DMS53 treated with DMSO at 0.1 percent for 48 hours (cell line): ENCODE results near the gene LRCOL1.
A peak's percentile ranks its signal among the peaks of the same experiment; 100 is the strongest.

Experiments
- DNase-seq: peaks from one replicate; lab custom pipeline; 2025; ENCODE audit not compliant: unreplicated experiment; lab: John Stamatoyannopoulos, UW

The LRCOL1 gene

GRCh38 chr12:132619386-132620112 lies 9.2 kb upstream of the LRCOL1 start:
- DNase-seq = no peak

GRCh38 chr12:132619071-132619385 lies 8.6 kb upstream of the LRCOL1 start:
- no peak for DNase-seq

DNA sequence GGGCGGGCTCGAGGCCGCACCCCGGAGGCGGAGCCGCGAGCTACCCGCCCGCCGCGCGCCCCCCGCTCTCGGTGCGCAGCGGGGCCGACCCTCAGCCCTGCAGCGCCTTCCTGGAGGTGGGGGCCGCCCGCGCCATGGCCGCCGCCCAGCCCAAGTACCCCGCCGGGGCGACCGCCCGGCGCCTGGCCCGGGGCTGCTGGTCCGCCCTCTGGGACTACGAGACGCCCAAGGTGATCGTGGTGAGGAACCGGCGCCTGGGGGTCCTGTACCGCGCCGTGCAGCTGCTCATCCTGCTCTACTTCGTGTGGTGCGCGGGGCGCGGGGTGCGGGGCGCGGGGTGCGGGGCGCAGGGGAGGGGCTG lies 8.3 kb upstream of the LRCOL1 start, which contains the start of gene P2RX2:
TSS of gene P2RX2 (plus strand) at position 94 of the 361 bp plus-strand sequence. CDS start at position 135, 41 bp downstream.
- DNase-seq = no peak

DNA sequence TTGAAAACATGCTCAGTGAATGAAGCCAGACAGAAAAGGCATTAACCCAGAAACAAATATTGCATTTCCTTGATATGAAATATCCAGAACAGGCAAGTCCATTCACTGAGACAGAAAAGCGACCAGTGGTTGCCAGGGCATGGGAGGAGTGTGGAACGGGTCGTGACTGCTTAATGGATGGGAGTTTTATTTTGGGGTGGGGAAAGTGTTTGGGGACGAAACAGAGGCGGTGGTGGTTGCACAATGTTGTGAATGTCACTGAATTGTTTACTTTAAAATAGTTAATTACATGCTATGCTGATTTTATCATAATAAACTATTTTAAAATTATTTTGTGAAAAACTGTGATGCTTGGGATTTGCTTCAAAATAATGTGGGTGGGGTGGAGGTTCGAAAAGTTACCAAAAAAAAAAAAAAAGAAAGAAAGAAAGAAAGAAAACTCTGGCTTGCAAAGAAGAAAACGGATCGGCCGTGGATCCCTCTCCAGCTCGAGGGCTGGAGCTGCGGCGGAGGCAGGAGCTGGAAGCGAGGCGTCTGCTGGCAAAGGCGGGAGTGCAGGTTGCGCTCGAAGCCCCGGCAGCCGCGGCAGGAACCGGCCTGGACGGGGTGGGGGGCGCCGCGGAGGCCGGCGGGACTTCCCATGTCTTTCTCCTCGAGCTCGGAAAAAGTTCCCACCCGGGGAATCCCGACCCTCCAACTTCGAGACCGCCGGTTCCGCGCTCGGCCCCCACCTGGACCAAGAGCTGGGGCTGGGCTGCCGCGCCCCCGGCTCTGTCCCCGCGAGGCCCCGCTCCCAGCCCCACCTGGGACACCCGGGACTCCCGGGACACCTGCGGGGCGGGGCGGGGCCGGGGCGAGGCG lies 7.7 kb upstream of the LRCOL1 start:
- DNase-seq = no peak

DNA sequence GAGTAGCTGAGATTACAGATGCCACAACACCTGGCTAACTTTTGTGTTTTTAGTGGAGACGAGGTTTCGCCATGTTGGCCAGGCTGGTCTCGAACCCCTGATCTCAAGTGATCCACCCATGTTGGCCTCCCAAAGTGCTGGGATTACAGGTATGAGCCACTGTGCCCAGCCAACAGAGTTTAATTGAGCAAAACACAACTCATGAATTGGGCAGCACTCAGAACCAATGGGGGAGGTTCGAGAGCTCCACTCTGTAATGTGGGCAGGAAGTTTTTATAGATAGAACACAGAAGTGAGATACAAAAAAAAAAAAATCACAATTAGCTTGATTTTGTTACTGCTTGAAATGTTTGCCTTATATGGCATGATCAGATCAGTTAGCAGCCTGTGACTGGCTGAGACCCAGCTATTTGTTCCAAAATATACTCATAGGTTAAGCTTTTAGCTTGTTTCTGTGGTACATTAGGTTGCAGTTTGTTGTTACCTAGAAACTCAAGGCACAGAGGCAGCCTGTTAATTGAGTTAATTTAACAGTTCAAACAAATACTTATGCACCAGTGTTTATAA lies 6.8 kb upstream of the LRCOL1 start:
- DNase-seq = no peak

DNA sequence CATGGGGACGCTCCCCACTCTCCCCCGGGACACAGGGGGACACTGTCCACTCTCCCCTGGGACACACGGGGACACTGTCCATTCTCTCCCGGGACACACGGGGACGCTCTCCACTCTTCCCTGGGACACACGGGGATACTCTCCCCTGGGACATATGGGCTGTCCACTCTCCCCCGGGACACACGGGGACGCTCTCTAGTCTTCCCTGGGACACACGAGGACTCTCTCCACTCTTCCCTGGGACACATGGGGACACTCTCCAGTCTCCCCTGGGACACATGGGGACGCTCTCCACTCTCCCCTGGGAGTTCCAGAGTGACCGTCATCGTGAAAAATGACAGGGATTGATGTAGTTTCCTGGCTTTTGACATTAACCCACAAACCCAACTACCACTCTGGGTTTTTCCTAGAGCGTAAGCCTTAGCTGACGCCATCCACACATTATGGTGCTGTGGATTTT lies 5.2 kb upstream of the LRCOL1 start:
- no peak for DNase-seq

- peak; percentile 74 for DNase-seq
Measured at GRCh38 chr12:132614861-132615578, 4.6 kb upstream of the LRCOL1 start.

DNA sequence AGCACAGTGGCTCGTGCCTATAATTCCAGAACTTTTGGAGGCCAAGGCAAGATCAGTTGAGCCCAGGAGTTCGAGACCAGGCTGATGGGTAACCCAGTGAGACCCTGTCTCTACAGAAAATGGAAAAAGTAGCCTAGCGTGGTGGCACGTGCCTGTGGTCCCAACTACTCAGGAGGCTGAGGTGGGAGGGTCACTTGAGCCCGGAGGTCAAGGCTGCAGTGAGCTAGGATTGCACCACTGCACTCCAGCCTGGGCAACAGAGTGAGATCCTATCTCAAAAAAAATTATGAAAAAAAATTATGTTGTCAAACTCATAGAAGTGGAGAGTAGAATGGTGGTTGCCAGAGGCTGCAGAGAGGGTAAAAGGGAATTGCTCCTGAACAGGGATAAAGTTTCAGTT lies 3.6 kb upstream of the LRCOL1 start:
- DNase-seq = no peak

- DNase-seq = no peak
Measured at GRCh38 chr12:132611620-132612019, 1.2 kb upstream of the LRCOL1 start.

DNA sequence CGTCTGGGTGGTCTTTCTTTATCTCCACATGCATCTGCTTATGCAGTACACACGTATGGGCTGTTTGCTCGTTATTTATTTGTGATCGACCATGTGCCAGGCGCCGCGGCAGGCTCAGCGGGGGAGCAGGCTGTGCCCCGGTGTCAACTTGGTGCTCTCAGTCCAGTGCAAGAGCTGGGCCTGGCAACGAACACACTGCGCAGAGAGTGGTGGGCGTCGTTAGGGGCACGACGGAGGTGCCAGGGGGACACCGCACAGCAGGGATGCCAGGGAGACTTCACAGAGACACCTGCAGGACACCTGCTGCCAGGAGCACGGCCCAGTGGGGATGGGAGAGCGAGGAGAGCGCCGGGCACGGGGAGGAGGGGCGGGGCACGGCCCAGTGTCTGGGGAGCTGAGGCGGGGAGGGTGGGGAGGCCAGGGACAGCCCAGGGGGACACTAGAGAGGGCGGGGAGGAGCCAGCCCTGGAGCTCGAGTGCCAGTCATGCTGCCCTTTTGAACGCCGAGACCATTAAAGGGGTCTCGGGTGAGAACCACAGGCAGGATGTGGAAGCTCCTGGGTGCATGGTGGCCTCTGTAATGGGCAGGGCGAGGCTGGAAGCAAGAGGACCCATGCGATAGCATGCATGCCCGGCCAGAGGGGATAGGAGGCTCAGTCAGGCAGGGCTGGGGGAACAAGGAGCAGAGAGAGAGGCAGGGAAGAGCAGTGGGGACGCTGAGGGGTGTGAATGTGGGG lies 652 bp upstream of the LRCOL1 start:
- no peak for DNase-seq

GRCh38 chr12:132608231-132609171 lies 1.9 kb downstream of the LRCOL1 start:
- DNase-seq = no peak

GRCh38 chr12:132606927-132607326 lies 3.5 kb downstream of the LRCOL1 start:
- no peak for DNase-seq

DNA sequence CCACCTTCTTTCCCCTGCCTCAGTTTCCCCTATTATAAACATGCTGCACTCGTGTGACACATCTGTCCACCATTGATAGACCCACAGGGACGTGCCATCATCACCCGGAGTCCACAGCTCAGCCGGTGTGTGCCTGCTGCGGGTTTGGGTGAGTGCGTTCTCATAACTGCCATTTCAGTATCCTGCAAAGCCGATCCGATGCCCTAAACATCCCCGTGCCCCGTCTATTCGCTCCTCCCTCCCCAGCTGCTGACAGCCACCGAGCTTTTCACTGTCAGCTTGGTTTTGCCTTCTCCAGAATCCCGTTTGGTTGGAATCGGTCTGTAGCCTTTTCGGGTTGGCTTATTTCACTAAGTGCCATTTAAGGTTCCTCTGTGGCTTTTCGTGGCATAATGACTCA lies 3.9 kb downstream of the LRCOL1 start:
- DNase-seq = no peak

- no peak for DNase-seq
Measured at GRCh38 chr12:132605892-132606291, 4.5 kb downstream of the LRCOL1 start.

- DNase-seq = no peak
Measured at GRCh38 chr12:132604668-132605441, 5.5 kb downstream of the LRCOL1 start.

DNA sequence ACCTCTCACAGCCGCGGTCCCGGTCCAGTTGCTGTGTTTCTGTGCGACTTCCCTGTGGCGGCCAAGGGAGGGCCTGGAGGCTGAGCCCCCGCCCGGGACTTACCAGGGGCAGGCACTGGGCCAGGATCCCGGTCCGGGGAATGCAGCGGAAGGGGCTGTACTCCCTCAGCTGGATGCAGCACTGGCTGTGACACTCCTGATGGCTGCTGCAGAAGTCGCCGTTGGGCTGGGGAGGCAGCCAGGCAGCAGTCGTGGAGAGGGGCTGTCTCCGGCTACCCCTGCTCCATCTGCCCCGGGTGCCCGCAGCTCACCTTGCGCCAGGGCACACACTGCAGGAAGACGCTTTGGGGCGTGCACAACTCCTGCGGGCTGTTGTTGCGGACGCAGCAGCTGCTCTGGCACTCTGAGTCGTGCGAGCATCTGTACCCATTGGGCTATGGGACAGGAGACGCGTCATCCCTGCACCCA lies 6.2 kb downstream of the LRCOL1 start:
- no peak for DNase-seq

- no peak for DNase-seq
Measured at GRCh38 chr12:132603240-132604150, 6.9 kb downstream of the LRCOL1 start.
